NCI-H1092 treated with DMSO at 0.1 percent for 48 hours (cell line): ENCODE results near the gene NAA38.

ENCODE experiments used
- DNase-seq: peaks from one replicate; lab custom pipeline; 2025; lab: John Stamatoyannopoulos, UW

Gene NAA38

DNA sequence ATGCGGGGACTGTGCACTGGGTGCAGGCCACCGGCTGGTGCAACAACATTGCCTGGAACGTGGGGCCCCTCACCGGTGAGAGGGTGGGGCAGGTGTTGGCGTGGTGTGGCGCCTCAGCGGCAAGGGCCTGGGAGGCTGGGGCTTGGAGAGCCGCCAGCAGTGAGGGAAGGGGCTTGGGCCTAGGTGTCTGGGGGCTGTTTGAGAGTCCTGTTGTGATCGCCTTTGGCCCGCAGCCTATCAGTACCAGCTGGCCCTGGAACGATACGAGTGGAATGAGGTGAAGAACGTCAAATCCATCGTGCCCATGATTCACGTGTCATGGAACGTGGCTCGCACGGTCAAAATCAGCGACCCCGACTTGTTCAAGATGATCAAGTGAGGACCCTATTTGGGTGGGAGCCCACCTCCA lies 5.1 kb downstream of the NAA38 start:
- no peak for DNase-seq

DNA sequence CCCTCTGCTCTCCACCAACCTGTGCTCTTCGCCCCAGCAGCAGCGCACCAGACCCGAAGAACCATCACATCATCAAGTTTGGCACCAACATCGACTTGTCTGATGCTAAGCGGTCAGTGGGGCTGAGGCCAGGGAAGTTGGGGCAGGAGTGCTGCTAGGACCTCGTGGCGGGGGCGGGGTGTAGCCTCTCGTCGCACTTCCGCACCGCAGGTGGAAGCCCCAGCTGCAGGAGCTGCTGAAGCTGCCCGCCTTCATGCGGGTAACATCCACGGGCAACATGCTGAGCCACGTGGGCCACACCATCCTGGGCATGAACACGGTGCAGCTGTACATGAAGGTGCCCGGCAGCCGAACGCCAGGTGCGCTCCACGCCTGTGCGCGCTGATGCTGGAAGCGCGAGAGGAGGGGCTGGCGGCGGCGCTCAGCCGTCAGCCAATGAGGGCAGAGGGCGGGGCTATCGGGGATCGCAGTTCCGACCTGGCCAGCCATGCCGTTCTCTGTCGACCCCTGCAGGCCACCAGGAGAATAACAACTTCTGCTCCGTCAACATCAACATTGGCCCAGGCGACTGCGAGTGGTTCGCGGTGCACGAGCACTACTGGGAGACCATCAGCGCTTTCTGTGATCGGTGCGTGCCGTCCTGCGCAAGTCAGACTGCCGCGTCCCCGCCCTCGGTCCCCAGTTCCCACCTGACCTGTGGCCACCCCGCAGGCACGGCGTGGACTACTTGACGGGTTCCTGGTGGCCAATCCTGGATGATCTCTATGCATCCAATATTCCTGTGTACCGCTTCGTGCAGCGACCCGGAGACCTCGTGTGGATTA lies 5.7 kb downstream of the NAA38 start:
- peak; percentile 85 for DNase-seq

DNA sequence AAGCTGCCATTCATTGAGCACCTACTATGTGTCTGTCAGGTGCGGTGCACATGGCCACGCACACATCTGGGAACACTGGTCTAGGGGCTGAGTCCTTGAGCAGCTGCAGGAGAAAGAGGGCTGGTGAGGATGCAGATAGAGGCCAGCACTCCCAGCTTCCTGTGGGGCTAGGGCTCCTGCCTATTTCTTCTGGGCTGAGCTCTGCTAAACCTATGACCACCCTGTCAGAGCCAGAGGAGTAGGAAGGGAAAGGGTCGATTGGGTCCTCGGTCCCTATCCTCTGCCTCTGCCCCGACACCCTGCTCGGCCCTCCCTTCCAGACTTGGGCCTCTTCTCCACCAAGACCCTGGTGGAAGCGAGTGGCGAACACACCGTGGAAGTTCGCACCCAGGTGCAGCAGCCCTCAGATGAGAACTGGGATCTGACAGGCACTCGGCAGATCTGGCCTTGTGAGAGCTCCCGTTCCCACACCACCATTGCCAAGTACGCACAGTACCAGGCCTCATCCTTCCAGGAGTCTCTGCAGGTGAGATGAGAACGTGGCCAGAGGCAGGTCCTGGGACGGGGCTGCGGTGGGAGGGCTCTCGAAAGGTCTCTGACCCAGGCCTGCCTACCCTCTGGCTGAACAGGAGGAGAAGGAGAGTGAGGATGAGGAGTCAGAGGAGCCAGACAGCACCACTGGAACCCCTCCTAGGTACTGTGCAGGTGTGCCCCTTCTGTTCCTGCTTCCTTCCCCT lies 6.5 kb downstream of the NAA38 start:
- no peak for DNase-seq

DNA sequence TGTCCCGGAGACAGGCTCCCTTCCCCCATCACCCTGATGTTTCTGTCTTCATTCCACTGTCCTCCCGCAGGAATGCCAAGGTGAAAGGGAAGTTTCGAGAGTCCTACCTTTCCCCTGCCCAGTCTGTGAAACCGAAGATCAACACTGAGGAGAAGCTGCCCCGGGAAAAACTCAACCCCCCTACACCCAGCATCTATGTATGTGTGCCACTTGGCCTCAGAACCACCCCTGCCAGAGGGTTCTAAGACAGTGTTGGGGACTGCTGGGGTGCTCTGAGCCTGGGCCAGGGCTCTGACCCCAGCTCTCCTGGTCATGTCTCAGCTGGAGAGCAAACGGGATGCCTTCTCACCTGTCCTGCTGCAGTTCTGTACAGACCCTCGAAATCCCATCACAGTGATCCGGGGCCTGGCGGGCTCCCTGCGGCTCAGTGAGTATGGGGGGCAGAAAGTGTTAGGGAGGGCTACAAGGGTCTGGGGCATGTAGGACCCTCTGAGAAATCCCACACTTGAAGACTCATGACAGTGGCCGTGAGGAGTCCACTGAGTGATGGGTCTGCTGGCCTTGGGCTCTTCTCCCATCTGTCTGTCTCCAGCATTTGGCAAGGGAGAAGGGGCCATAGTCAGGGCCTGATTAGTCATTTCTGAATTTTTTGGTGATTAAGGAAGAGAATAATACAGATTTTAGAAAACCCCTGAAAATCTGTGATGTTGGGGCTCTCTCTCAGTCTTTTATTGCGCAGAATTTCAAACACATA lies 7.4 kb downstream of the NAA38 start:
- no peak for DNase-seq

DNA sequence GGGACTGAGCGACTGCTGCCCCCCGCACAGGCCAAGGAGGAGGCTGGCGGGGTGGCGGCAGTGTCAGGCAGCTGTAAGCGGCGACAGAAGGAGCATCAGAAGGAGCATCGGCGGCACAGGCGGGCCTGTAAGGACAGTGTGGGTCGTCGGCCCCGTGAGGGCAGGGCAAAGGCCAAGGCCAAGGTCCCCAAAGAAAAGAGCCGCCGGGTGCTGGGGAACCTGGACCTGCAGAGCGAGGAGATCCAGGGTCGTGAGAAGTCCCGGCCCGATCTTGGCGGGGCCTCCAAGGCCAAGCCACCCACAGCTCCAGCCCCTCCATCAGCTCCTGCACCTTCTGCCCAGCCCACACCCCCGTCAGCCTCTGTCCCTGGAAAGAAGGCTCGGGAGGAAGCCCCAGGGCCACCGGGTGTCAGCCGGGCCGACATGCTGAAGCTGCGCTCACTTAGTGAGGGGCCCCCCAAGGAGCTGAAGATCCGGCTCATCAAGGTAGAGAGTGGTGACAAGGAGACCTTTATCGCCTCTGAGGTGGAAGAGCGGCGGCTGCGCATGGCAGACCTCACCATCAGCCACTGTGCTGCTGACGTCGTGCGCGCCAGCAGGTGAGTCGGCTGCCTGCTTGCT lies 8.1 kb downstream of the NAA38 start:
- DNase-seq = no peak

DNA sequence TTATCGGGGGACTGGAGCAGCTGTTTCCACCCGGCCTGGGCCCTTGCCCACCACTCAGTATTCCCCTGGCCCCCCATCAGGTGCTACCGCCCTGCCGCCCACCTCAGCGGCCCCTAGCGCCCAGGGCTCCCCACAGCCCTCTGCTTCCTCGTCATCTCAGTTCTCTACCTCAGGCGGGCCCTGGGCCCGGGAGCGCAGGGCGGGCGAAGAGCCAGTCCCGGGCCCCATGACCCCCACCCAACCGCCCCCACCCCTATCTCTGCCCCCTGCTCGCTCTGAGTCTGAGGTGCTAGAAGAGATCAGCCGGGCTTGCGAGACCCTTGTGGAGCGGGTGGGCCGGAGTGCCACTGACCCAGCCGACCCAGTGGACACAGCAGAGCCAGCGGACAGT lies 8.6 kb downstream of the NAA38 start:
- no peak for DNase-seq

DNA sequence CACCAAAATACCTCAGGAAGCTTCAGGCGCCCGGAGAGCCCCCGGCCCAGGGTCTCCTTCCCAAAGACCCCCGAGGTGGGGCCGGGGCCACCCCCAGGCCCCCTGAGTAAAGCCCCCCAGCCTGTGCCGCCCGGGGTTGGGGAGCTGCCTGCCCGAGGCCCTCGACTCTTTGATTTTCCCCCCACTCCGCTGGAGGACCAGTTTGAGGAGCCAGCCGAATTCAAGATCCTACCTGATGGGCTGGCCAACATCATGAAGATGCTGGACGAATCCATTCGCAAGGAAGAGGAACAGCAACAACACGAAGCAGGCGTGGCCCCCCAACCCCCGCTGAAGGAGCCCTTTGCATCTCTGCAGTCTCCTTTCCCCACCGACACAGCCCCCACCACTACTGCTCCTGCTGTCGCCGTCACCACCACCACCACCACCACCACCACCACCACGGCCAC lies 9.2 kb downstream of the NAA38 start:
- DNase-seq = no peak

DNA sequence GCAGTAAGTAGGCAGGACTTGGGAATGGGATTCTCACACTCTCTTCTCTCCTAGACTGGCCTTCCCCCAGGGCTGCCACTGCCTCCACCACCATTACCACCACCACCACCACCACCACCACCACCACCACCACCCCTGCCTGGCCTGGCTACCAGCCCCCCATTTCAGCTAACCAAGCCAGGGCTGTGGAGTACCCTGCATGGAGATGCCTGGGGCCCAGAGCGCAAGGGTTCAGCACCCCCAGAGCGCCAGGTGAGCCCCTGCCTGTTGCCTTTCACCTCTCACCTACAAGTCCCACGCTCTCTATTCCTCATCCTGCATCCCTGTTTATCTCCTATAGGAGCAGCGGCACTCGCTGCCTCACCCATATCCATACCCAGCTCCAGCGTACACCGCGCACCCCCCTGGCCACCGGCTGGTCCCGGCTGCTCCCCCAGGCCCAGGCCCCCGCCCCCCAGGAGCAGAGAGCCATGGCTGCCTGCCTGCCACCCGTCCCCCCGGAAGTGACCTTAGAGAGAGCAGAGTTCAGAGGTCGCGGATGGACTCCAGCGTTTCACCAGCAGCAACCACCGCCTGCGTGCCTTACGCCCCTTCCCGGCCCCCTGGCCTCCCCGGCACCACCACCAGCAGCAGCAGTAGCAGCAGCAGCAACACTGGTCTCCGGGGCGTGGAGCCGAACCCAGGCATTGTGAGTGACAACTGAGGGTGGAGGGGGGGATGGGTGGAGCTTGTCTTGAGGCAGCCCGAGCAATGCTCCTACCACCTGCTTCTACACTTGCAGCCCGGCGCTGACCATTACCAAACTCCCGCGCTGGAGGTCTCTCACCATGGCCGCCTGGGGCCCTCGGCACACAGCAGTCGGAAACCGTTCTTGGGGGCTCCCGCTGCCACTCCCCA lies 10.3 kb downstream of the NAA38 start:
- DNase-seq = no peak

DNA sequence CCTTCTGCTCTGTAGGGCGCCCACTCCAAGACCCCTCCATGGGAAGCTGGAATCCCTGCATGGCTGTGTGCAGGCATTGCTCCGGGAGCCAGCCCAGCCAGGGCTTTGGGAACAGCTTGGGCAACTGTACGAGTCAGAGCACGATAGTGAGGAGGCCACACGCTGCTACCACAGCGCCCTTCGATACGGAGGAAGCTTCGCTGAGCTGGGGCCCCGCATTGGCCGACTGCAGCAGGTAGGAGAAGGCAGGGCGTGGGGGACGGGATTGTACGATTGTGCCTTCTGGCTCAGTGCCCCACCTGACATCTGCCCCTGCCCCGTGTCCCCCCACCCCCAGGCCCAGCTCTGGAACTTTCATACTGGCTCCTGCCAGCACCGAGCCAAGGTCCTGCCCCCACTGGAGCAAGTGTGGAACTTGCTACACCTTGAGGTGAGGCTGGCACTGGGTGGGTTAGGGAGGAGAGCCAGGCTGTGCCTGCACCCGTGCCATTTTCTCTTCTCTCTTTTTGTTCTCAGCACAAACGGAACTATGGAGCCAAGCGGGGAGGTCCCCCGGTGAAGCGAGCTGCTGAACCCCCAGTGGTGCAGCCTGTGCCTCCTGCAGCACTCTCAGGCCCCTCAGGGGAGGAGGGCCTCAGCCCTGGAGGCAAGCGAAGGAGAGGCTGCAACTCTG lies 11.2 kb downstream of the NAA38 start:
- DNase-seq = no peak

DNA sequence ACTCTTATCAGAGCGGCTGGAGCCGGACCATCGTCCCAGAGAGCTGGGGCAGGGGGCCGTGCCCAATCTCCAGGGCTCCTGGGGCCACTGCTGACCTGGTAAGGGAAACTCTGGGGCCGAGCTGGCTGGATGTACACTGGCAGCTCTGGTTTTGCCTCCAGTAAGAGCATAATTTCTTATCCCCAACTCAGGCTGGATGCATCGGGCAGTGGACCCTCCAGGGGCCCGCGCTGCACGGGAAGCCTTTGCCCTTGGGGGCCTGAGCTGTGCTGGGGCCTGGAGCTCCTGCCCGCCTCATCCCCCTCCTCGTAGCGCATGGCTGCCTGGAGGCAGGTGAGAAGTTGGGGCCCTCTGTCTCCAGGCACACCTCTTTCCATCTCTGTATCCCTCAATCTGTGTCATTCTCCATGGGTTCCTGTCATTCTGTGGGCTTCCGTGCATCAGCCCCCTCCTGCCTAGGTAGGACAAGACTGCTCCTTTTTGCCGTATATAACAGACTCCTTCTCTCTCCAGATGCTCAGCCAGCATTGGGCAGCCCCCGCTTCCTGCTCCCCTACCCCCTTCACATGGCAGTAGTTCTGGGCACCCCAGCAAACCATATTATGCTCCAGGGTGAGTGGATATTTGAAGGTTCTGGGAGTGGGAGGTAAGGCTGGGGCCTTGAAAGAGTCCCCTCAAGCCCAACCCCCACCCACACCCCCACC lies 11.8 kb downstream of the NAA38 start:
- DNase-seq = no peak

DNA sequence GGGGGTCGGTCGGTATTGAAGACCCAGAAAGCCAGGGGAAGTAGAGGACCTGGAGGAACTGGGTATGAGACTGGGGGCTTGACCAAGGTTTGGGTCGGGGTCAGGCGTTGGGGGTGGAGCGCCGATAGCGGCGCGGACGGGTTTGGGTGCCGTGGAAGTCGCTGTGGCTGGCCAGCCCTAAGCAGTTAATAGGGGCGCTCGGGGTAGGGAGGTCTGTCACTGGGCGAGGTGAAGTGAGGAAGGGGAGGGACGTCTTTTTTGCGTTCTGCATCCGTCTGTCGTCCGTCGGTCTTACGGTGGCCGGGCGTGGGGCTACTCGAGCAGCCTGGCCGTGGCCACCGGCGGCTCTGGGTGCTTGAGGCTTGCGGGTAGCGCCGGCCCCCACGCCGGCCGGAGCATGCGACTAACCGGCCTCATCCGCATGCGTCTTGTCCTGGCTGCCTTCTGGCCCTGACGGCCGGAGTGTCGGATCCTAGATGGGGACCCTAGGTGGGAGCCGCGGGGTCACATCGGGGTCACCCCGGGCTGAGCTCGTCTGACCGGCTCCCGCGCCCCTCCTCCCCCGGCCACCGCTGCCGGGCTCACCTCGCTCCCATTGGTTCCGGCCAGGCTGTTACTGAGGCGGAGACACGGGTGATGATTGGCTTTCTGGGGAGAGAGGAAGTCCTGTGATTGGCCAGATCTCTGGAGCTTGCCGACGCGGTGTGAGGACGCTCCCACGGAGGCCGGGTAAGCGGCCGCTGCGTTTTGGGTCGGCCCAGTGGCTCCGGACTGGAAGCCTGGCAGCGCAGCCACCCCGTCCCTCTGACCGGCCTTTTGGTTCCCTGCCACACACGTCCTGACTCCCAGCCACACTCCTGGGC lies 12.8 kb downstream of the NAA38 start:
- peak; percentile 89 for DNase-seq

DNA sequence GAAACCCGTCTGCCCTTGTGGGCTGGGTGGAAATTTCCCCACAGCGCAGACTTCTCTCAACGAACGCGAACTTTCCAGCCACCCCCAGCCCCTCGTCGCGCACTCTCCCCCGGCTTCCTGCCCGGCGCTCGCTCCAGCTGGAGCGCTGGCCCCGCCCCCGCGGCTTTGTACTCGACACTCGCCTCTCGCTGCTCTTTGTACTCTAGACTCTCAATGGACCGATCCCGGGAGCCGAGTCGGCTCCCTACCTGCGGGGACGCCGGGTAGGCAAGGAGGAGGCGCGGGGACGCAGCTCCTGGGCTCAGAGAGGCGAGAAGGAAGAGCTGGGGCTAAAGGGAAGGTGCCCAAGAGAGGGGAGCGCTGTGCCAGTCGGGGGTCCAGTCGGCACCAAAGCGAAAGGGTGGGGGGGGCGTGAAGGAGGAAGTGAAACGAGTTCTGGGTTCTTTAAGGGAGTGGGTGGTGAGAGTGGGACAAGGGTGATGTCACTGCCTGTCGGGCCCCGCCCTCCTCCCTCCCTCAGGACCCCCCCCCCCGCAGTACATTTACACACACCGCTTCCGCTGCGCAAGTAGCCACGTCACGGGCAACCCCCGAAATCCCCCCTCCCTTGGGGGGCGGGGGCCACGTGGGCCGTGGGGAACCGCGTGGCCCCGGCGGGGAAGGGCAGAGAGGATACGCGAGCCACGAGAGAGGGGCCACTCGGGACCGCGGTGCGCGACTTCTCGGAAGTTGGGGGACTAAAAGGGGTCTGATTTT lies 13.6 kb downstream of the NAA38 start:
- peak; percentile 74 for DNase-seq

DNA sequence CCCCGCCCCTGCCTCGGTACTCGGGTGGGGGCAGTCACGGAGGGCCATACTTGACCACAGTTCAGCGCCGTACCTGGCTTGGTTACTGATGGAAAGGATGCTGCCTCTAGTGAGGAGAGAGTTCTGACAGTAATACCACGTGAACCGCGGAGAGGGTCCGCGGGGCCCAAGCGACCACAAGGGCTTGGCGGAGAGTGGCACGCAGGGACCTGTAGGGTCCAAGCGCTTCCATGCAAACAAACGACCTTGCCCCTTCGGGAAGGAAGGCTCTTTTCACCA lies 14.2 kb downstream of the NAA38 start:
- DNase-seq = peak; percentile 54

DNA sequence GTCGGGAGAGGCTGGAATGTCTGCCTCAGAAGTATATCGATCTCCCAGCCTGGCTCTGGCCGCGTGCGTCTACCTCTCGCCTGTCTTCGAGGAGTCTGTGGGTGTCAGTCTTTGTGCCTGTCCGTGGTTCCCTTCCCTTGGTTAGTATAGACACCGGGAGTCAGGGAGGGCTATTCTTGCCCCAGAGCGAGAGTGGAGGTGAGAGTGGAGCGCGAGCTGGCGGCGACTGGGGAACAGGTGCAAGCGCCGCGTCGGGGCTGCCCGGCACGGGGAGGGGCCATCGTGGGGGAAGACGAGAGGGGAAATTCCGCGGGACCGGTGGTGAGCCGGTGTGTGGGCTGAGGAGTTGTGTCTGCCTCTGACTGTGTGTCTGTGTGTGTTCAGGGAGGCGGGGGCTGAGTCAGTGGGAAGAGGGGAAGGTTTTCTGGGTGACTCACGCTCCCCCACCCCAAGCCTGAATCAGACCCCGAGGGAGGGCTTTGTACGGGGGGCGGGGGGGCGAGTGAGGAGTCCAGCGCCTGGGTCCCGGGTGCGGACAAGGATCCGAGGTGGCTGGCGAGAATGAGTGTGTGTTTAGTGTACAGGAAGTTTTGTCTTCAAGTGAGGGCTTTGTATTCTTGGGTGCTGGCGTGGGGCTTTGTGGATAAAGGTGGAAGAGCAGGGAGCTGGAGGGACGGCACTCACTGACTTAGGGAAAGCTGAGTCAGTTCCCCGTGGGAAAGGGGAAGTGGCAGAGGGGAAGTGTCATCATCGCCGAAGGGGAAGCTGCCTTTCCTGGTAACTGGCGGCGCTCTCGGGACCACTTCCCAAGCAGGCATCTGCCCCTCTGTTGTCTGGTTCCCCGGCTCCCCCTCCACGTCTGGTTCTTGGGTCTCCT lies 14.7 kb downstream of the NAA38 start:
- DNase-seq = peak; percentile 51

DNA sequence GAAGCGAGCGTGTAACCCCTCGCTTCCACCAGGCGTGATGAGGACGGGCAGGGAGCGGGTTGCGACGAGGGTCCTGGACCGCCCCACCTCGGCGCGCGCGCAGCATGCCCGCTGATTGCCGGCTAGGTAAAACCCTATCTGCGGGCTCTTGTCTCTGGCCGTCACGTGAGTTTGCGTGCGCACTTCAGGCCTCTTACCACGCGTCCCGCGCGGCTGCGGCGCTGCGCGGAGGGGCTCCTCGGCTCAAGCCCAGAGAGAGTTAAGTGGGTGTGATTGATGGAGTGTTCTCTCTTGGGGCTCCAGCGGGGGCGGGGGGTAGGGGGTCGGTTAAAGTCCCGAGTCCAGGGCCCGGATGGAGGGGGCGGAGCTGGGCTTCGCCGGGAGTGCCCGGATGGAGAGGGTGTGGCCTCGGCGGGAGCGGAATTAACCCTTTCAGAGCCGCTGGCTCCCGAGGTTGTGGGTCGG lies 15.4 kb downstream of the NAA38 start:
- peak; percentile 86 for DNase-seq

DNA sequence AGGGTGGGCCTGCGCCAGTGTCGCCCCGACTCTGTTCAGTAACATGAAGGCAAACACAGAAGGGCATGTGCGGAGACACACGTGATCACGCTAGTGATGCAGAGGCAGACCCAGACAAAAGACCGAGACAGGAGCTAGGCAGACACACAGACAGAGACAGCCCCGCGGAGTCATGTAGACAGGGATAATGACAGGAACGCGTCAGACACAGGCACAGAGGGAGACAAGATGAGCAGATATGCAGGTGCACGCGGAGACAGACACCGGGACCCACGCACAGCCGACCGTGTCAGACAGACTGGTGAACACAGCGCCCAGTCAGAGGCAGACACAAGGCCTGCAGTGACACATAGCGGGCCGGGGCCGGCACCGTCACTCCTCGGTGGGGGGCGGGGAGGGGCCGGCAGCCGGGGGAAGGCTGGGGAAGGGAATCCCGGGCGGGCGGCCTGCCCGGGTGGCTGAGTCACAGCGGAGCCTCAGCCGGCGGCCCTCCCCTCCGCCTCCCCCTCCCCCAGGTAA lies 15.9 kb downstream of the NAA38 start:
- DNase-seq = peak; percentile 42

DNA sequence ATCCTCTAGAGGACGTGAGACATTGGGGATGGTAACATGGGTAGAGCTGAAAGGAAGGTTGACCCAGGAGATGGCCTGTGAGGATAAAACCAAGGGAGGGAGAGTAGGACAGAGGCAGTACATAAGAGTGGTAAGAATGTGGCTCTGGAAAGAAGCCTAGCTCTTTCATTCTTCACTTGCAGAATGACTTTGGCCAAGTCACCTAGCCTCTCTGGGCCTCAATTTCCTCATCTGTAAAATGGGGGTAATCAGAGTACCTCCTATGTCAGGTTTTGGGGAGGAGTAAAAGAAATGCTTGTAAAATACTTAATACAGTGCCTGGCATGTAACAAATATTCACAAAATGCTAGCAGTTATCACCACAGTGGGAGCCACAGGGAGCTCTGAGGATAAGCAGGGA lies 16.5 kb downstream of the NAA38 start:
- DNase-seq = no peak
